IPS DF 4.7 (cell line): ENCODE results near the gene FBRSL1.

Experiments
- DNase-seq: peaks from one replicate; pipeline ENCODE4 v3.0.0-alpha.2; 2013; ENCODE audit warnings: low spot score; ENCODE audit errors: extremely low read depth

FBRSL1 gene

GRCh38 chr12:132483208-132483607 is 6.7 kb upstream of the FBRSL1 start:
- no peak for DNase-seq

GRCh38 chr12:132483612-132484011 is 6.3 kb upstream of the FBRSL1 start:
- no peak for DNase-seq

GRCh38 chr12:132484183-132484890 is 5.6 kb upstream of the FBRSL1 start:
- DNase-seq: no peak

GRCh38 chr12:132484891-132485441 is 5.0 kb upstream of the FBRSL1 start:
- DNase-seq: no peak

GRCh38 chr12:132485619-132486018 is 4.3 kb upstream of the FBRSL1 start:
- DNase-seq: no peak

- no peak for DNase-seq
These were observed 3.8 kb upstream of the FBRSL1 start for GRCh38 chr12:132486168-132486567.

GRCh38 chr12:132486576-132486975 is 3.4 kb upstream of the FBRSL1 start:
- no peak for DNase-seq

GRCh38 chr12:132487311-132487741 is 2.6 kb upstream of the FBRSL1 start:
- DNase-seq: no peak

- DNase-seq: no peak
These were observed 1.5 kb upstream of the FBRSL1 start for GRCh38 chr12:132488127-132489077.

- no peak for DNase-seq
These were observed 811 bp upstream of the FBRSL1 start for GRCh38 chr12:132489078-132489601.

GRCh38 chr12:132490422-132491137 is 629 bp downstream of the FBRSL1 start:
- DNase-seq: no peak

GRCh38 chr12:132491138-132491663 is 1.2 kb downstream of the FBRSL1 start:
- no peak for DNase-seq

- DNase-seq: no peak
These were observed 1.9 kb downstream of the FBRSL1 start for GRCh38 chr12:132491761-132492378.

GRCh38 chr12:132492522-132492921 is 2.6 kb downstream of the FBRSL1 start:
- DNase-seq: no peak

GRCh38 chr12:132492951-132493350 is 3.0 kb downstream of the FBRSL1 start:
- no peak for DNase-seq

- DNase-seq: no peak
These were observed 3.7 kb downstream of the FBRSL1 start for GRCh38 chr12:132493482-132494178.

GRCh38 chr12:132494294-132495164 is 4.6 kb downstream of the FBRSL1 start:
- no peak for DNase-seq

GRCh38 chr12:132495165-132495544 is 5.2 kb downstream of the FBRSL1 start:
- DNase-seq: no peak
